ENCODE measurements around the gene PRRC2C. TPM values are rescaled to one million over a fixed set of nuclear protein-coding genes. Genes with fewer than 3 reads are reported as not detected.

Gene PRRC2C
- total RNA-seq, 1 experiment from 2014 or later = 199 TPM

DNA sequence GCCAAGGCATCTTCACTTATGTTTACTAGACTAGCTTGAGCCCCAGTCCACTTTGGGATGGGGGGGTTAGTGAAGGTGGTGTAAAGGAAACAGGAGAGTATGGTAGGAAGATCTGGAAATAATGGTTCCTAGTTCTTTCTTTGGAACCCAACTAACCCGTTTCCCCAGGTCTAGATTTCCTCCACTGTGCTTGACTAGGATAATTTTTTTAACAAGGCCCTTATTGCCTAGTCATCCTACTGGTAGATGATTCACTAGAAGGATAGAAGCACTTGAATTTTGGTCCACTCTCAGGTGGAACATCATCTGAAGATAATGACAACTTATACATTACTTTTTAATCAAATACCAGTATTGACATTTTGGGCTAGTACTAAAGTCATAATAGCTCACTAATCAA is 90.8 kb downstream of the PRRC2C start:
- H3K9me2 ChIP-seq (replicated peaks; ENCODE audit: low read length) = no peaks in the 10 kb centered on the region
- peaks cover 6% of the 10 kb centered on the region for H3F3A ChIP-seq (ENCODE audit: low read length, unreplicated experiment)
- intact Hi-C loops (cut with micrococcal nuclease) = no loop called here
- peaks cover 6% of the 10 kb centered on the region; the same call in 1 of the 2 replicates for H3K4me1 ChIP-seq (ENCODE audit: insufficient read depth, low read length)
- H3K27ac ChIP-seq (ENCODE audit: low read length) = no peak overlapping the region
- H3K79me2 ChIP-seq (ENCODE audit: low read length) = no peaks in the 10 kb centered on the region
- no peaks in the 10 kb centered on the region for H3K9me3 ChIP-seq (ENCODE audit: low read length)
- ChIA-PET POLR2A (ENCODE audit: unreplicated experiment) (no interaction called here), CTCF (no interaction called here)
- H3K36me3 ChIP-seq (ENCODE audit: low read depth, low read length) = peaks cover 86% of the 10 kb centered on the region
- no peak overlapping the region for H3K9ac ChIP-seq (ENCODE audit: low read length)
- H3K27me3 ChIP-seq (ENCODE audit: low read length) = no peaks in the 10 kb centered on the region
- BruUV-seq (replicated peaks) = no TSS peak
- H3K4me3 ChIP-seq (ENCODE audit: low read length) = no peak overlapping the region
- no peak overlapping the region for H3K4me2 ChIP-seq (ENCODE audit: low read length)
- TF ChIP-seq, protein P1, sequence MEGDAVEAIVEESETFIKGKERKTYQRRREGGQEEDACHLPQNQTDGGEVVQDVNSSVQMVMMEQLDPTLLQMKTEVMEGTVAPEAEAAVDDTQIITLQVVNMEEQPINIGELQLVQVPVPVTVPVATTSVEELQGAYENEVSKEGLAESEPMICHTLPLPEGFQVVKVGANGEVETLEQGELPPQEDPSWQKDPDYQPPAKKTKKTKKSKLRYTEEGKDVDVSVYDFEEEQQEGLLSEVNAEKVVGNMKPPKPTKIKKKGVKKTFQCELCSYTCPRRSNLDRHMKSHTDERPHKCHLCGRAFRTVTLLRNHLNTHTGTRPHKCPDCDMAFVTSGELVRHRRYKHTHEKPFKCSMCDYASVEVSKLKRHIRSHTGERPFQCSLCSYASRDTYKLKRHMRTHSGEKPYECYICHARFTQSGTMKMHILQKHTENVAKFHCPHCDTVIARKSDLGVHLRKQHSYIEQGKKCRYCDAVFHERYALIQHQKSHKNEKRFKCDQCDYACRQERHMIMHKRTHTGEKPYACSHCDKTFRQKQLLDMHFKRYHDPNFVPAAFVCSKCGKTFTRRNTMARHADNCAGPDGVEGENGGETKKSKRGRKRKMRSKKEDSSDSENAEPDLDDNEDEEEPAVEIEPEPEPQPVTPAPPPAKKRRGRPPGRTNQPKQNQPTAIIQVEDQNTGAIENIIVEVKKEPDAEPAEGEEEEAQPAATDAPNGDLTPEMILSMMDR (conservative IDR thresholded peaks at IDR 0.05; ENCODE audit: low read depth, low read length) = no peak
- TF ChIP-seq EZH2phosphoT487 (IDR thresholded peaks at IDR 0.05; ENCODE audit: borderline replicate concordance, low read length) (no peak), EZH2 (IDR thresholded peaks at IDR 0.05; ENCODE audit: low read length, unreplicated experiment) (no peak)
- DNase-seq (peak; percentile 74), ATAC-seq (peak; percentile 58)
- no peaks in the 10 kb centered on the region for H4K20me1 ChIP-seq (ENCODE audit: low read length)
- no peak overlapping the region for H2AFZ ChIP-seq (ENCODE audit: low read length)

GRCh38 chr1:171581226-171581625 is 95.9 kb downstream of the PRRC2C start:
- BruUV-seq (replicated peaks) = no TSS peak
- Histone ChIP-seq H3K79me2 (ENCODE audit: low read length) (no peaks in the 10 kb centered on the region), H4K20me1 (ENCODE audit: low read length) (no peaks in the 10 kb centered on the region), H3K9me3 (ENCODE audit: low read length) (no peaks in the 10 kb centered on the region), H3K36me3 (ENCODE audit: low read depth, low read length) (peaks cover 85% of the 10 kb centered on the region), H3K9ac (ENCODE audit: low read length) (no peak overlapping the region), H3K4me2 (ENCODE audit: low read length) (no peak overlapping the region), H3K9me2 (replicated peaks; ENCODE audit: low read length) (no peaks in the 10 kb centered on the region), H2AFZ (ENCODE audit: low read length) (no peak overlapping the region), H3K27me3 (ENCODE audit: low read length) (no peaks in the 10 kb centered on the region), H3K4me3 (ENCODE audit: low read length) (no peak overlapping the region), H3K27ac (ENCODE audit: low read length) (no peak overlapping the region), H3F3A (ENCODE audit: low read length, unreplicated experiment) (no peaks in the 10 kb centered on the region), H3K4me1 (ENCODE audit: insufficient read depth, low read length) (no peaks in the 10 kb centered on the region)
- ATAC-seq = no peak
- TF ChIP-seq EZH2phosphoT487 (IDR thresholded peaks at IDR 0.05; ENCODE audit: borderline replicate concordance, low read length) = no peak
- no peak for TF ChIP-seq EZH2 (IDR thresholded peaks at IDR 0.05; ENCODE audit: low read length, unreplicated experiment)
- TF ChIP-seq, protein P1 (conservative IDR thresholded peaks at IDR 0.05; ENCODE audit: low read depth, low read length) = no peak
- ChIA-PET CTCF (interaction anchor here (0.6 to 0.8 kb wide), 2 partner anchors 135 to 353 kb away, joined by 3 to 5 read pairs; no protein-coding TSS in a partner anchor), POLR2A (ENCODE audit: unreplicated experiment) (no interaction called here)
- intact Hi-C loops (cut with micrococcal nuclease) = loop anchor here (5.0 kb wide), 1 partner anchor 136 kb away; no protein-coding TSS in a partner anchor
- DNase-seq = no peak

- no peaks in the 10 kb centered on the region for H4K20me1 ChIP-seq (ENCODE audit: low read length)
- no peak overlapping the region for H3K4me3 ChIP-seq (ENCODE audit: low read length)
- no peak overlapping the region for H3K27ac ChIP-seq (ENCODE audit: low read length)
- no peaks in the 10 kb centered on the region for H3K4me1 ChIP-seq (ENCODE audit: insufficient read depth, low read length)
- TF ChIP-seq EZH2 (IDR thresholded peaks at IDR 0.05; ENCODE audit: low read length, unreplicated experiment) = no peak
- no peak for TF ChIP-seq EZH2phosphoT487 (IDR thresholded peaks at IDR 0.05; ENCODE audit: borderline replicate concordance, low read length)
- no peaks in the 10 kb centered on the region for H3K27me3 ChIP-seq (ENCODE audit: low read length)
- intact Hi-C loops (cut with micrococcal nuclease) = loop anchor here (5.0 kb wide), 1 partner anchor 136 kb away; no protein-coding TSS in a partner anchor
- H3K9me2 ChIP-seq (replicated peaks; ENCODE audit: low read length) = no peaks in the 10 kb centered on the region
- H3K36me3 ChIP-seq (ENCODE audit: low read depth, low read length) = peaks cover 84% of the 10 kb centered on the region
- DNase-seq (no peak), ATAC-seq (no peak)
- no peak overlapping the region for H3K4me2 ChIP-seq (ENCODE audit: low read length)
- H3F3A ChIP-seq (ENCODE audit: low read length, unreplicated experiment) = no peaks in the 10 kb centered on the region
- no peaks in the 10 kb centered on the region for H3K9me3 ChIP-seq (ENCODE audit: low read length)
- ChIA-PET CTCF (interaction anchor here (0.8 kb wide), 1 partner anchor 134 kb away, joined by 5 read pairs; no protein-coding TSS in a partner anchor), POLR2A (ENCODE audit: unreplicated experiment) (no interaction called here)
- no peaks in the 10 kb centered on the region for H3K79me2 ChIP-seq (ENCODE audit: low read length)
- H3K9ac ChIP-seq (ENCODE audit: low read length) = no peak overlapping the region
- H2AFZ ChIP-seq (ENCODE audit: low read length) = no peak overlapping the region
- BruUV-seq (replicated peaks) = no TSS peak
Observed at GRCh38 chr1:171581766-171582165, 96.4 kb downstream of the PRRC2C start.

All from PC-3 (cell line).